ENCODE results near the gene ROR2.

DNA sequence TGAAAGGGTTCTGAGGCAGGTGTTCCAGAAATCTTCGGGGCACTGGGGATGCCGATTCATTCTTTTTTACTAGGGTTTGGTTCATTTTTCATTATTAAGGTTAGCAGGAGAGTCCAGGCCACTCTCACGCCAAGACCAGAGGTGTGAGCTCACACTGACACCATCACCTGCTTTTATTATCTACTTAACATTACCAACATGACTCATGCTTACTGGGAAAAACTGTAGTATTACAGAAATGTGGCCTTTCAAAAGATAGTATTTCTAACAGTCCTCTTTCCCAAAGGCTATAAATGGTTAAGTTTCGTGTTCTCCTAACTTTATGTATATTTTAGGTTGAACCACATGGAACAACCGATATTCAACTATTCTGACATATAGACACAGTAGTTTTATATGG, 222.1 kb downstream of the ROR2 start:
- TF ChIP-seq POLR2A (IDR thresholded peaks at IDR 0.05) = no peak
- TF ChIP-seq, protein P1, sequence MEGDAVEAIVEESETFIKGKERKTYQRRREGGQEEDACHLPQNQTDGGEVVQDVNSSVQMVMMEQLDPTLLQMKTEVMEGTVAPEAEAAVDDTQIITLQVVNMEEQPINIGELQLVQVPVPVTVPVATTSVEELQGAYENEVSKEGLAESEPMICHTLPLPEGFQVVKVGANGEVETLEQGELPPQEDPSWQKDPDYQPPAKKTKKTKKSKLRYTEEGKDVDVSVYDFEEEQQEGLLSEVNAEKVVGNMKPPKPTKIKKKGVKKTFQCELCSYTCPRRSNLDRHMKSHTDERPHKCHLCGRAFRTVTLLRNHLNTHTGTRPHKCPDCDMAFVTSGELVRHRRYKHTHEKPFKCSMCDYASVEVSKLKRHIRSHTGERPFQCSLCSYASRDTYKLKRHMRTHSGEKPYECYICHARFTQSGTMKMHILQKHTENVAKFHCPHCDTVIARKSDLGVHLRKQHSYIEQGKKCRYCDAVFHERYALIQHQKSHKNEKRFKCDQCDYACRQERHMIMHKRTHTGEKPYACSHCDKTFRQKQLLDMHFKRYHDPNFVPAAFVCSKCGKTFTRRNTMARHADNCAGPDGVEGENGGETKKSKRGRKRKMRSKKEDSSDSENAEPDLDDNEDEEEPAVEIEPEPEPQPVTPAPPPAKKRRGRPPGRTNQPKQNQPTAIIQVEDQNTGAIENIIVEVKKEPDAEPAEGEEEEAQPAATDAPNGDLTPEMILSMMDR (IDR thresholded peaks at IDR 0.05) = no peak

All from heart left ventricle (tissue), 13 donors.